OCI-LY1 (cell line): ENCODE results near the gene SDK1.

Experiments
- H2AFZ ChIP-seq: fragments of 200-600 bp; sonication (generic), shearing (Covaris generic); 2 replicates; pipeline ENCODE4 v1.6.0; 2014; ENCODE audit warnings: antibody characterized with exemption, mild to moderate bottlenecking, low read length
- H3F3A ChIP-seq: fragments of 200-600 bp; sonication (generic), shearing (Covaris generic); 2 replicates; pipeline ENCODE4 v1.6.0; 2014; ENCODE audit warnings: mild to moderate bottlenecking, antibody characterized with exemption, low read length, moderate library complexity; ENCODE audit not compliant: insufficient read depth
- H3K27ac ChIP-seq: fragments of 200-600 bp; sonication (generic); 2 replicates; pipeline ENCODE4 v1.5.1; 2014; ENCODE audit warnings: low read length, mixed run types, mild to moderate bottlenecking, low read depth; ENCODE audit not compliant: poor library complexity, severe bottlenecking
- H3K27me3 ChIP-seq: fragments of 200-600 bp; sonication (generic); 2 replicates; pipeline ENCODE4 v1.6.0; 2014; ENCODE audit warnings: antibody characterized with exemption, mild to moderate bottlenecking, low read length, moderate library complexity; ENCODE audit not compliant: insufficient read depth
- H3K36me3 ChIP-seq: fragments of 200-600 bp; sonication (generic); 2 replicates; pipeline ENCODE4 v1.6.1; 2014; ENCODE audit warnings: mild to moderate bottlenecking, antibody characterized with exemption, low read length, moderate library complexity, mixed read lengths; ENCODE audit not compliant: insufficient read depth
- H3K4me1 ChIP-seq: fragments of 200-600 bp; sonication (generic); 2 replicates; pipeline ENCODE4 v1.5.1; 2014; ENCODE audit warnings: mild to moderate bottlenecking, low read length, moderate library complexity; ENCODE audit not compliant: insufficient read depth, severe bottlenecking
- H3K4me2 ChIP-seq: fragments of 200-600 bp; sonication (generic), shearing (Covaris generic); 2 replicates; pipeline ENCODE4 v1.6.1; 2014; ENCODE audit warnings: low read length
- H3K4me3 ChIP-seq: fragments of 200-600 bp; sonication (generic); 2 replicates; pipeline ENCODE4 v1.5.1; 2014; ENCODE audit warnings: low read length, low read depth, mild to moderate bottlenecking, mixed read lengths; ENCODE audit not compliant: poor library complexity, severe bottlenecking
- H3K79me2 ChIP-seq: fragments of 200-600 bp; shearing (Covaris generic); 2 replicates; pipeline ENCODE4 v1.6.1; 2016; ENCODE audit warnings: mixed run types, low read length, mixed read lengths; ENCODE audit not compliant: insufficient read depth
- H3K9ac ChIP-seq: fragments of 200-600 bp; sonication (generic), shearing (Covaris generic); 2 replicates; pipeline ENCODE4 v1.6.1; 2014; ENCODE audit warnings: mild to moderate bottlenecking, low read length, mixed read lengths
- H3K9me2 ChIP-seq: fragments of 200-600 bp; sonication (generic), shearing (Covaris generic); 2 replicates; pipeline ENCODE4 v1.6.1; 2014; ENCODE audit warnings: low read depth, mild to moderate bottlenecking, low read length, mixed read lengths
- H3K9me3 ChIP-seq: fragments of 200-600 bp; shearing (Covaris generic); 2 replicates; pipeline ENCODE4 v1.6.1; 2014; ENCODE audit warnings: low read length, mixed read lengths
- H4K20me1 ChIP-seq: fragments of 200-600 bp; sonication (generic), shearing (Covaris generic); 2 replicates; pipeline ENCODE4 v1.6.0; 2016; ENCODE audit warnings: mild to moderate bottlenecking, low read length; ENCODE audit not compliant: insufficient read depth
- CTCF ChIP-seq: fragments of 200-600 bp; sonication (generic), shearing (Covaris generic); IDR thresholded peaks from 2 replicates; pipeline ENCODE4 v1.5.1; 2017; ENCODE audit warnings: mild to moderate bottlenecking, antibody characterized with exemption, low read length, moderate library complexity, mixed read lengths
- EZH2 ChIP-seq: fragments of 200-600 bp; sonication (generic), shearing (Covaris generic); IDR thresholded peaks from 2 replicates; pipeline ENCODE4 v1.8.0; 2017; ENCODE audit warnings: borderline replicate concordance, mixed run types, mild to moderate bottlenecking, antibody characterized with exemption, low read length, moderate library complexity, mixed read lengths

The SDK1 gene

GRCh38 chr7:3896169-3896765 is 595.2 kb downstream of the SDK1 start:
- H3K4me2 ChIP-seq, result no peak overlapping the region
- no peak overlapping the region for H3K27ac ChIP-seq
- H3K27me3 ChIP-seq, result no peaks in the 10 kb centered on the region
- H3K4me3 ChIP-seq, result no peak overlapping the region
- no peaks in the 10 kb centered on the region for H4K20me1 ChIP-seq
- no peaks in the 10 kb centered on the region for H3K4me1 ChIP-seq
- no peak overlapping the region for H3K9ac ChIP-seq
- TF ChIP-seq EZH2 (no peak), CTCF (no peak)
- H3K9me2 ChIP-seq, result no peaks in the 10 kb centered on the region
- H3K36me3 ChIP-seq, result no peaks in the 10 kb centered on the region
- H2AFZ ChIP-seq, result no peak overlapping the region
- H3F3A ChIP-seq, result no peaks in the 10 kb centered on the region
- no peaks in the 10 kb centered on the region for H3K9me3 ChIP-seq
- no peaks in the 10 kb centered on the region for H3K79me2 ChIP-seq

- Histone ChIP-seq H3K36me3 (no peaks in the 10 kb centered on the region), H3F3A (no peaks in the 10 kb centered on the region), H3K9ac (no peak overlapping the region), H3K79me2 (no peaks in the 10 kb centered on the region), H4K20me1 (no peaks in the 10 kb centered on the region), H2AFZ (no peak overlapping the region), H3K27me3 (no peaks in the 10 kb centered on the region), H3K9me3 (no peaks in the 10 kb centered on the region), H3K4me2 (no peak overlapping the region), H3K9me2 (no peaks in the 10 kb centered on the region), H3K27ac (no peak overlapping the region), H3K4me1 (no peaks in the 10 kb centered on the region), H3K4me3 (no peak overlapping the region)
- TF ChIP-seq CTCF (peak; percentile 94), EZH2 (no peak)
These were observed 596.6 kb downstream of the SDK1 start for GRCh38 chr7:3897430-3898372.

GRCh38 chr7:3899559-3899991 is 598.5 kb downstream of the SDK1 start:
- H3K4me3 ChIP-seq, result no peak overlapping the region
- no peaks in the 10 kb centered on the region for H3K27me3 ChIP-seq
- no peak overlapping the region for H3K9ac ChIP-seq
- no peaks in the 10 kb centered on the region for H3K9me3 ChIP-seq
- no peaks in the 10 kb centered on the region for H3F3A ChIP-seq
- H3K79me2 ChIP-seq, result no peaks in the 10 kb centered on the region
- H2AFZ ChIP-seq, result no peak overlapping the region
- no peaks in the 10 kb centered on the region for H3K4me1 ChIP-seq
- H3K36me3 ChIP-seq, result no peaks in the 10 kb centered on the region
- no peak overlapping the region for H3K4me2 ChIP-seq
- TF ChIP-seq CTCF (no peak), EZH2 (no peak)
- H3K9me2 ChIP-seq, result no peaks in the 10 kb centered on the region
- H4K20me1 ChIP-seq, result no peaks in the 10 kb centered on the region
- no peak overlapping the region for H3K27ac ChIP-seq
